GM23338 (cell line): ENCODE measurements around the gene CPSF4.

Experiments used
- CREB1 ChIP-seq: fragments of 250-450 bp; sonication (Bioruptor Pico); IDR thresholded peaks from 2 replicates; pipeline ENCODE4 v1.5.0; 2020; ENCODE audit warnings: low read depth, mild to moderate bottlenecking, moderate library complexity
- CTCF ChIP-seq, 2 experiments: fragments of 200-600 bp in 1 of 2; sonication (generic) in 1 of 2; conservative IDR thresholded peaks; 2 replicates each; pipeline versions ENCODE4 v1.5.1 to v1.6.1; 2016 to 2017; ENCODE audit warnings: antibody characterized with exemption in 2 of 2, low read depth in 2 of 2, mild to moderate bottlenecking in 2 of 2, moderate library complexity in 1 of 2
- EZH2 ChIP-seq: fragments of 200-600 bp; sonication (generic); IDR thresholded peaks from one replicate; pipeline ENCODE4 v1.8.0; 2017; ENCODE audit warnings: antibody characterized with exemption, mild to moderate bottlenecking, low read depth; ENCODE audit not compliant: unreplicated experiment
- EZH2phosphoT487 ChIP-seq: fragments of 200-600 bp; sonication (generic); IDR thresholded peaks from one replicate; pipeline ENCODE4 v1.8.1; 2018; ENCODE audit warnings: antibody characterized with exemption; ENCODE audit not compliant: unreplicated experiment
- JUNB ChIP-seq: IDR thresholded peaks from one replicate; pipeline ENCODE4 v1.6.1; 2016; ENCODE audit warnings: antibody characterized with exemption; ENCODE audit not compliant: unreplicated experiment
- NANOG ChIP-seq: IDR thresholded peaks from 2 replicates; pipeline ENCODE4 v1.6.1; 2016; ENCODE audit warnings: antibody characterized with exemption, borderline replicate concordance
- POLR2AphosphoS5 ChIP-seq: IDR thresholded peaks from 2 replicates; pipeline ENCODE4 v1.6.1; 2016; ENCODE audit warnings: antibody characterized with exemption, low read depth
- REST ChIP-seq: IDR thresholded peaks from one replicate; pipeline ENCODE4 v1.6.1; 2018; ENCODE audit warnings: antibody characterized with exemption; ENCODE audit not compliant: unreplicated experiment
- STAT1 ChIP-seq: IDR thresholded peaks from one replicate; pipeline ENCODE4 v1.6.1; 2016; ENCODE audit warnings: antibody characterized with exemption; ENCODE audit not compliant: unreplicated experiment
- ZNF331 ChIP-seq: fragments of 250-450 bp; sonication (Bioruptor Pico); IDR thresholded peaks from 2 replicates; pipeline ENCODE4 v1.5.0; 2020; ENCODE audit warnings: low read depth, mild to moderate bottlenecking, moderate library complexity
- TF ChIP-seq, protein P1 (sequence below): IDR thresholded peaks from 2 replicates; pipeline ENCODE4 v1.6.1; 2016; ENCODE audit warnings: antibody characterized with exemption

DNA sequence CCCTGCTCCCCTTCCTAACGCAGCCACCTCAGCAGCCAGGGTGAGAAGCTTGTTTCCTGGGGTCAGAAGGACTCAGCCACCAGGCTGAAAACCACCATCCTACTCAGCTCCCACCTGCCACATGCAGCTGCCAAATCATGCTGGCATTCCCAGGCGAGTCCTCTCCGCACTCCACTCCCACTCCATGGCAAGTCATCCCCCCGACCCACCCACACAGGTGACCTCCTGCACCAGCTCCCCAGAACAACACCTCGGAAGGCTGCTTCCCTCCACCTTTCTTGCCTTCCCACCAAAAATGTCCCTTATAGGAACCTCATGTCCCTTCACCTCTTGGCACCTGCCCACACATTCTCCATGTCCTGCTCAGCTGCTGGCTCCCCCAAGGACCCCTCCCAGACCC lies 35.0 kb upstream of the CPSF4 start:
- no peak for TF ChIP-seq REST
- TF ChIP-seq CTCF (conservative IDR thresholded peaks at IDR 0.05; ENCODE audit: low read depth in 2 of 2), result no peak
- no peak for TF ChIP-seq EZH2
- TF ChIP-seq EZH2phosphoT487, result no peak
- TF ChIP-seq POLR2AphosphoS5, result no peak
- TF ChIP-seq JUNB, result no peak
- TF ChIP-seq CREB1 (CRISPR knock-in tag), result no peak
- TF ChIP-seq, protein P1, sequence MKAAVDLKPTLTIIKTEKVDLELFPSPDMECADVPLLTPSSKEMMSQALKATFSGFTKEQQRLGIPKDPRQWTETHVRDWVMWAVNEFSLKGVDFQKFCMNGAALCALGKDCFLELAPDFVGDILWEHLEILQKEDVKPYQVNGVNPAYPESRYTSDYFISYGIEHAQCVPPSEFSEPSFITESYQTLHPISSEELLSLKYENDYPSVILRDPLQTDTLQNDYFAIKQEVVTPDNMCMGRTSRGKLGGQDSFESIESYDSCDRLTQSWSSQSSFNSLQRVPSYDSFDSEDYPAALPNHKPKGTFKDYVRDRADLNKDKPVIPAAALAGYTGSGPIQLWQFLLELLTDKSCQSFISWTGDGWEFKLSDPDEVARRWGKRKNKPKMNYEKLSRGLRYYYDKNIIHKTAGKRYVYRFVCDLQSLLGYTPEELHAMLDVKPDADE, result no peak
- no peak for TF ChIP-seq STAT1
- TF ChIP-seq ZNF331 (CRISPR knock-in tag), result no peak
- TF ChIP-seq NANOG, result no peak
